PFSK-1 (cell line): ENCODE measurements around the gene PDCD7.

Source experiments
- FOXP2 ChIP-seq: optimal IDR thresholded peaks from 2 replicates; pipeline ENCODE3; 2011; ENCODE audit warnings: borderline replicate concordance, control low read depth, inconsistent platforms; ENCODE audit not compliant: insufficient read depth; ENCODE audit errors: extremely low read length, extremely low read depth
- POLR2AphosphoS5 ChIP-seq: IDR thresholded peaks from 2 replicates; pipeline ENCODE4 v1.6.1; 2012; ENCODE audit warnings: low read depth, mild to moderate bottlenecking, control low read depth, low read length, moderate library complexity
- REST ChIP-seq, 2 experiments: IDR thresholded peaks; 2 replicates each; pipeline versions ENCODE4 v1.6.1 to v1.8.0; 2011 to 2012; ENCODE audit warnings: low read depth in 2 of 2, low read length in 2 of 2, control low read depth in 1 of 2, inconsistent platforms in 1 of 2, mild to moderate bottlenecking in 1 of 2, moderate library complexity in 1 of 2; ENCODE audit not compliant: insufficient read depth in 1 of 2
- SIN3A ChIP-seq: IDR thresholded peaks from 2 replicates; pipeline ENCODE4 v1.6.1; 2012; ENCODE audit warnings: mild to moderate bottlenecking, low read length, moderate library complexity, borderline replicate concordance; ENCODE audit not compliant: insufficient read depth
- TAF1 ChIP-seq: IDR thresholded peaks from 2 replicates; pipeline ENCODE4 v1.6.1; 2012; ENCODE audit warnings: low read length, control low read depth, borderline replicate concordance; ENCODE audit not compliant: insufficient read depth

Gene PDCD7

GRCh38 chr15:65085207-65085753, 48.3 kb downstream of the PDCD7 start:
- TF ChIP-seq SIN3A (no peak), FOXP2 (no peak), TAF1 (no peak), REST (IDR thresholded peaks at IDR 0.05; ENCODE audit: insufficient read depth in 1 of 2, low read depth in 2 of 2, low read length in 2 of 2) (no peak), POLR2AphosphoS5 (no peak)

- TF ChIP-seq TAF1 (no peak), POLR2AphosphoS5 (no peak), REST (IDR thresholded peaks at IDR 0.05; ENCODE audit: insufficient read depth in 1 of 2, low read depth in 2 of 2, low read length in 2 of 2) (no peak), FOXP2 (no peak), SIN3A (no peak)
Measured at GRCh38 chr15:65084500-65085206, 49.0 kb downstream of the PDCD7 start.

GRCh38 chr15:65083262-65083701, 50.3 kb downstream of the PDCD7 start:
- TF ChIP-seq TAF1 (no peak), SIN3A (no peak), POLR2AphosphoS5 (no peak), FOXP2 (no peak)

GRCh38 chr15:65082303-65082953, 51.2 kb downstream of the PDCD7 start:
- no peak for TF ChIP-seq SIN3A
- TF ChIP-seq FOXP2 = no peak
- no peak for TF ChIP-seq POLR2AphosphoS5
- no peak for TF ChIP-seq REST (IDR thresholded peaks at IDR 0.05; ENCODE audit: insufficient read depth in 1 of 2, low read depth in 2 of 2, low read length in 2 of 2)
- TF ChIP-seq TAF1 = no peak

- no peak for TF ChIP-seq POLR2AphosphoS5
- no peak for TF ChIP-seq REST (IDR thresholded peaks at IDR 0.05; ENCODE audit: insufficient read depth in 1 of 2, low read depth in 2 of 2, low read length in 2 of 2)
- no peak for TF ChIP-seq TAF1
- no peak for TF ChIP-seq FOXP2
- no peak for TF ChIP-seq SIN3A
Measured at GRCh38 chr15:65081758-65082157, 51.9 kb downstream of the PDCD7 start.
